T follicular helper cell (primary cell): ENCODE results near the gene TENM4.
"Not testable (repeated sequence)": the region's sequence is repeated elsewhere in the genome, so short reads cannot be mapped to it uniquely, and the experiment has no call there.

Experiments
- DNase-seq: peaks from one replicate; pipeline ENCODE4 v3.0.0-alpha.2; 2020; ENCODE audit warnings: low read depth

Gene TENM4

DNA sequence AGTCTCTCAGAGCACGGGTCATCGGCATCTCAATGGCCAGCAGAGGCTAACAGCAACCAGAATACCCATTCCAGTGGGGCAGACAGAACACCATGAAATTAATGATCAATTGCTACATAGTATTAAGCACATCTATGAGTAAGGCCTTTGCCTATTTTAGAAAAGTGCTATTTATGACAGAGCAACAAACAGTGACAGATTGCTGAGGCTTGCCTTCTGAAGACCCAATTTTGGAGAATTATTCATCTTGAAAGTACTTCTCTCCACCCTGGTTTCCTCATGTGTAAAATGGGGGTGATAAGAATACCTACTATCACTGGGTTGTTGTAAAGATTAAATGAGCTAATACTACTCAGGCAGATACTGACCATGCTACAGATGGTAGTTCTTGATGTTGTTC lies 232.7 kb downstream of the TENM4 start:
- DNase-seq, result no peak

DNA sequence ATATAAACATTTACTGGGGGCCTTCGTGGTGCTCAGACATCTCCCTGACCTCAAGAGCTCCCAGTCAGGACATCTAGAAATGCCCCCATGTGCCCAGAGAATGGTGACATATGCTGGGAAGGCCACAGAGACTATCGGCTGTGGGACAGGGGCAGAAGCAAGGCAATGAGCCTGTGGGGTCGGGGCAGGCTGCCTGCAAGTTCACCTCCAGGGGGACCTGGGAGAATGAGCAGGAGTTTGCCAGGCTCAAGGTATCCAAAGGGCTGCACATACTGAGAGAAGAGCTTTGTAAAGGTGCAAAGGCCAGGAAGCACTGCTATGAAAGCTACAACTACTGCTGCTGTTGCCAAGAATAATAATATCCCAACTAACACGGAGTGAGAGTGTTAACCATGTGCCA lies 233.9 kb downstream of the TENM4 start:
- no peak for DNase-seq

DNA sequence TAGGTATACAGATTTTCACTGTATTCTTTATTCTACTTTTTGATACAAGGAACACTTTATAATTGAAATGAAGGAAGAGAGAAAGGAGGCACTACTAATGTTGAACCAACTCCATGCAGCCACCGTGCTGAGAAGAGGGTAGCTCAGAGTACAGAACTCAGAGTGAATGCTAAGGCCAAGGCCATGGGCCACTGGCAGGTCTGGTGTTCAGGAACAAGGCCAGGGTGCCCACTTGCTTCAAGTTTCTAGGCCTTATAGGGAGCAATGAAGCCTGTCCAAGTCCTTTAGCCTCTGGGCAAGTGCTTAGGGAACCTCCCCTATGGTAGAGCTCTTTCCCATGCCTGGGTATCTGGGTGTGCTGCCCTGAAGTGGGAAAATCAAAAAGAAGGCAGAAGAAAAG lies 235.0 kb downstream of the TENM4 start:
- no peak for DNase-seq

DNA sequence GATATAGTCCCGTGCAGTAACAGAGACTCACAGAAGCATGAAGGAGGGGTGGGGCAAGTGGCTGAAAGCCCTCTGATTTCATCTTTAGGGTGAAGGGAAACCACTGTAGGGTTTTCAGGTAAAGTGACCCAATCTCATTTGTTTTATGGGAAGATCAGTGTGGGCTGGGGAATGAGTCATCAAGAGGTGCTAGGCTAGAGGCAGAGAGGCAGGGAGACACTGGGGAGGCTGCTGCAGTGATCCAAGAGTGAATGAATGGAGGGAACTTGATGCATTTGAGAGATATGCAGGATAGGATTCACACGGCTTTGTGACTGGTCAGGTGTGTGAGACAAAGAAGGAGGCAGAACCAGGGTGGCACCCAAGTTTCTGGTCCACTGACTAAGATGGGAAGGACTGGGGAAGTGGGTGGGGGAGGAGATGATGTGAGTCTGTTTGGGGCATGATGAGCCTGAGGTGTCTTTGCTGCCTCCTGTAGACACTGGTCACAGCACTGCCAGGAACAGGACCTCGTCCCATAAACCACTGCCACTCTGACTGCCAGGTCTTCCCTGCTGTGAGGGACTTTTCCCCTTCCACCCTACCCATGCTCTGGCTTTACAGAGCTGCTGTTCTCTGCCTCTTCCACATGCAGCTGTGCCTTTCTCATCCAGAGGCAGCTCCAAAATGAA lies 239.0 kb downstream of the TENM4 start:
- no peak for DNase-seq

DNA sequence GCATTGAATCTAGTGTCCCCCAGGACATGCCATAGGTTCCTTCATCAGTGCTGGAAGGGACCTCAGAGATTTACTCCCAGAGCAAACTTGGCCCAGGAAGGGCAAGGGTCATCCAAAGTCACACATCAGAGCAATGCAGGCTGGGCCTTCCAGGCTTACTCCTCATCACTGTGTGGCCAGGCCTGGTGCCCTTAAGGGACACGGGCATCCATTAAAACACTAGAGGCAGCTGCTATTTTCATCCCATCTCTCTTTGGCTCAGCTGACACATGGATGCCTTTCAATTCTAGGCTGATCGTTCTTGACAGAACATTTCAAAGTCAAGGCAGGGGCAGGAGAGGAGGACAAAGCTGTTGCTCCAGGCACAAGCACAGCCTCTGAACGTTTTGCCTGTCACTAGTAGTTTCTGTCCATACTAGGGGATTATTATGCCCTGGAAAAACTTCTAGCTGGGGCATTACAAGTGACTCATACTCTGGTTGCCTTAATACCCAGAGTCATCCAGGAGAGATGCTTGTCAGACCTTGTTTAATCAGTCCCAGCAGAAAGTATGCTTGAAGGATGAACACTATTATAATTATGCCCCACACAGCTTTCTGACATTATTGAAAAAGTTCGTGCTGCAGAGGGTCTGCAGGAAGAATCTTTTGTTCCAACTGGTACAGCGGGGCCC lies 240.3 kb downstream of the TENM4 start:
- DNase-seq, result no peak

DNA sequence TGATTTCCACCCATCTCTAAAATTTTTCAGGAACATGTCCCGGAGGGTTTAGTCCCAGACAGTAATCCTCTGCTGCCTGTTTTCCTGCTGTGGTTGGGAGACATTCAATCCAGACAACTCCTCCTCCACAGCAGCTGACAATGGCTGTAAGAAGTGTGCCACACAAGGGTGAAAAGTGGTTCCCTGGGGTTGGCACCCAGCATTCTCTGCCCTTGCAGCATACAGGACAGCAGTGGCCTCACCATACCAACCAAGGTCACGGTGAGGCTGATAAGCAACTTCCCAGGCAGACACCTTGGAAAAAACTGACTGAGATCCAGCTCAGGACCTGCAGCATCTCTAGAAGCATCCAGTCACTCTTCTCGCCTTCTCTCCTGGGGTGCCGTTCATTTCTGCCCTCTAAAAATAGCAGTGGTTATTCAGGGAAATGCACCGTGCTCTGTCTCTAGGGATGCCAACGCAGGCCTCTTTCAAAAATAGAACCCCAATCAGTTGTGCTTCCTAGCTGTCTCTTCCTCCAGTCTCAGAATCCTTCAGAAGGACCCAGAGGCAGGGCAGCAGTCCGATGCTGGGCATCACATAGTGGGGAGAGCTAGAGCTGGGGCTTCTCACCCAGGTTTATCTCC lies 241.0 kb downstream of the TENM4 start:
- DNase-seq, result no peak

DNA sequence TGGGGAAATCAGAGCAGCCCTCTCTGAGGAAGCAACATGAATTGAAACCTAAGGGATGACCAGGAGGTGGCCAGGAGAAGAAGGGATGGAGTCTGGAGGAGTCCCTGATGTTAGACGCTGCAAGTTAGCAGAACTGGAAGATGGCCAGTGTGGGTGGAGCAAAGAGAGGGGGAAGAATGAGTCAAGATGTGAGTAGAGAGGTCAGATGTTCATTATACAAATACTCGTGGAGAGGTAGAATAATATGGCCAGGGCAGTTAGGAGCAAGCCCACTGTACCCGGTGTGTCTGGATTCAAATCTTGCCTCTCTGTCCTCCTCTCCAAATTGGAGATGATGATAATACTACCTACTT lies 242.0 kb downstream of the TENM4 start:
- no peak for DNase-seq

DNA sequence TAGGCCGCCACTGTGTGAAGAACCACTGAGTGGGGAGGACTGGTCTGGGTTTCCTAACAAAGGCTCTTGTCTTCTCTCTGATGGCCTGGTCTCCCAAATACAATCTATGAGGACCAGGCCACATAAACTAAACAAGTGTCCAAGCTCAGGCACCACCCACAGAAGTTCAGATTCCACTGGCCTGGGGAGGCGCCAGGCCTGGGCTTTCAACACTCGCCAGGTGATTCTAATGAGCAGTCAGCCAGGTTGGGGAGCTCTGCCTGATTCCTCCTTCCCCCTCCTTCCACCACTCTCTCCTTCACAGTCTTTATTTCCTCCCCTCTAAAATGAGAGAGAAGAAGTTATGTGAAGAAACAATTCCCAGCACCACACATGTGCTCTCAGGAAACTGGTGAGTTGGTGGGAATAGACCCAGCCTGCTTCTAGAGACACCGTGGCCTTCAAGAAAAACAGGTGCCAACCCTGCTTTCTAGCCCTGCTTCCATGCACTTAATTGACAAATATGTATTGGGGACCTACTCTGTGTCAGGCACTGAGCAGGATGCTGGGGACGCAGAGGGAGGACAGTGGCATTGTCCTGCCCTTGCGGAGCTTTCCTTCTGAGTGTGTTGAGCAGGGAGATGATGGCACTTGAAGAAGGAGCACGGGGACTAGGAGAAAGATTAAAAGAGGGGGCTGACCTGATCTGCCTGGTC lies 242.5 kb downstream of the TENM4 start:
- DNase-seq, result no peak

DNA sequence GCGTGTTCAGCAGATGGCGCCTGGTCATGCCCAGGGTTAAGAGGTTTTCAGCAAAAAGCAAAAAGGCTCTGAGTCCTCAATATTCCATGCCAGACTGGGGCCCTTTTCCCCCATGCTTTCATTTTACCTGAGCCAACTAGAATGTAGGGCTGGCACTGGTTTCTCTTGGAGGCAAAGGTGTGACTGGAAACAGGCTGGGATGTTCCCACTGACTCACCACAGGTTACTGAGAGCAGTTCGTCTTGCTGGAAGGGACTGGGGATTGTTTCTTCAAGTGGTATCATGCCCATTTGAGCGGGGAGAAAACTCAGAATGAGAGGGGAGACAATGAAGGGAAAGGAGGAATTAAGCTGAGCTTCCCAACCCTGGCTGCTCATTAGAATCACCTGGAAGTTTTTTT lies 243.9 kb downstream of the TENM4 start:
- no peak for DNase-seq

DNA sequence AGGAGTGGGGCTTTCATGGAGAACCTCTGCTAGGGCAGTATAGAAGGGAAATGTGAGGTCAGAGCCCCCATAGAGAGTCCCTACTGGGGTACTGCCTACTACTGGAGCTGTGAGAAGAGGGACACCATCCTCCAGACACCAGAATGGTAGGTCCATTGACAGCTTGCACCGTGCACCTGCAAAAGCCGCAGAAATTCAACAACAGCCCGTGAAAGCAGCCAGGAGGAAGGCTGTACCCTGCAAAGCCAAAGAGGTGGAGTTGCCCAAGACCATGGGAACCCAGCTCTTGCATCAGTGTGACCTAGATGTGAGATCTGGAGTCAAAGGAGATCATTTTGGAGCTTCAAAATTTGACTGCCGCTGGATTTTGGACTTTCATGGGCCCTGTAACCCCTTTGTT lies 245.6 kb downstream of the TENM4 start:
- DNase-seq, result no peak

DNA sequence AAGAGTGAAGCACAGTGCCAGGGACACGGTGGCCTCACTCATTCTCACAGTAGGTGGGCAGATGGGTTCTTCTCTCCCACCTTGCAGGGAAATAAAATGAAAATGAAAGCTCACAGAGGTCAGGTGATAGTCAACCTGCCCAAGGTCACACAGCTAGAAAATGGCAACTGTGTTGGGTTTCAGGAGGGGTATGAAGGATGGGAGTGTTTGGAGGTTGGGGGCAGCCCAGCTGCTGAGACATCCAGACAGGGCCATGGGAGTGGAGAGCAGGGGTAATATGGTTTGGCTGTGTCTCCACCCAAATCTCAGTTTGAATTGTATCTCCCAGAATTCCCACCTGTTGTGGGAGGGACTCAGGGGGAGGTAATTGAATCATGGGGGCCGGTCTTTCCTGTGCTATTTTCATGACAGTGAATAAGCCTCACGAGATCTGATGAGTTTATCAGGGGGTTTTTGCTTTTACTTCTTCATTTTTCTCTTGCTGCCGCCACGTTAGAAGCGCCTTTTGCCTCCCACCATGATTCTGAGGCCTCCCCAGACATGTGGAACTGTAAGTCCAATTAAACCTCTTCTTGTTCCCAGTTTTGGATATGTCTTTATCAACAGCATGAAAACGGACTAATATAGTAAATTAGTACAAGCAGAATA lies 247.0 kb downstream of the TENM4 start:
- no peak for DNase-seq

DNA sequence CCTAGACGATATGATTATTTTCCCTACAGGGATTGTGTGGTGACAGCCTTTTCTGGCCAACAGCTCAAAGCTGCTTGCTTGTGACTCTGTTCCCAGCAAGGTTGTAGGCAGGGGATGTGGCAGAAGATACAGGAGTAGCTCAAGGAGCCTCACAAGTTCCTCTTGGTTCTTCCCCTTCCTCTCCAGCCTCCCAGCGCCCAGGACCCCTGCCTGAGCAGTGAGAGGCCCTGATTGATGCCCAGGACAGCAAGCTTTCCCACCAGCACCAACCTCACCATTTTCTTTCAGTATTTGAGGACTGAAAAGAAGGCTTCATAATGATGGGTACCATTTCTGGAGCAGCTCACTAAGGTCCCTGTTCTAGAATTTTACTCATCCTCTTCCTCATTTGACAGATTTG lies 248.0 kb downstream of the TENM4 start:
- no peak for DNase-seq

DNA sequence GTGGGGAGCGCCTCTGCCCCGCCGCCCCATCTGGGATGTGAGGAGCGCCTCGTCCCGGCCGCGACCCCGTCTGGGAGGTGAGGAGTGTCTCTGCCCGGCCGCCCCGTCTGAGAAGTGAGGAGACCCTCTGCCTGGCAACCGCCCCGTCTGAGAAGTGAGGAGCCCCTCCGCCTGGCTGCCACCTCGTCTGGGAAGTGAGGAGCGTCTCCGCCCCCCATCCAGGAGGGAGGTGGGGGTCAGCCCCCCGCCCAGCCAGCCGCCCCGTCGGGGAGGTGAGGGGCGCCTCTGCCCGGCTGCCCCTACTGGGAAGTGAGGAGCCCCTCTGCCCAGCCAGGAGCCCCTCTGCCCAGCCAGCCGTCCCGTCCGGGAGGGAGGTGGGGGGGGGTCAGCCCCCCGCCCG lies 249.1 kb downstream of the TENM4 start:
- not testable (repeated sequence) for DNase-seq

DNA sequence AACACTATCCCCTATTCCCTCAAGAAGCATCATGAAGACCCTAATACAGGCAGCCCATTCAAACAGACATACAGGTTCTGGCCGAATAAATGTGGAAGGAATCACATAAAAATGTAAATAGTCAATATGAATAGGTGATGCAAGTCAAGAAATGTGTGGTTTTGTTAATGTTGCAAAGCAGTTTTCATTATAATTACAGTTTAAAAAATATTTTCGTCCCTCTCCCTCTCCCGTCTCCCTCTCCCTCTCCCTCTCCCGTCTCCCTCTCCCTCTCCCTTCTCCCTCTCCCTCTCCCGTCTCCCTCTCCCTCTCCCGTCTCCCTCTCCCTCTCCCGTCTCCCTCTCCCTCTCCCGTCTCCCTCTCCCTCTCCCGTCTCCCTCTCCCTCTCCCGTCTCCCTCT lies 250.3 kb downstream of the TENM4 start:
- not testable (repeated sequence) for DNase-seq

DNA sequence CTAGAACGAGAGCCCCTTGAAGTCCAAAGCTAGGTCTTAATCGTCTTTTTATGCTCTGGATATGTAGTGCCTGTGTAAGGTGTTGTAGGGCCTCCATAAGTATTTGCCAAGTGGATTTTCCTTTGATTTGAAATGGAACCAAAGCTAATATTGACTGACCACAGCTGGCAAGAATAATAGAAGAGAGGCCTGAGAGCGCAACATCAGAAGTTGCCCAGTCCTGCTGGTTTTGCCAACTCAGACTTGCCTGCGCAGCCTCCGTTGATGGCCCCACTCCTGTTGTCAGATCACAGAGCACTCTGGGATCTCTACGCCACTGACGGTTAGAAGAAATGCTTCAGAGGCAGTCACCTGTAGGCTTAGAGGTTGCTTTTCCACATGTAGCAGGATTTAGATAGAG lies 251.2 kb downstream of the TENM4 start:
- no peak for DNase-seq

DNA sequence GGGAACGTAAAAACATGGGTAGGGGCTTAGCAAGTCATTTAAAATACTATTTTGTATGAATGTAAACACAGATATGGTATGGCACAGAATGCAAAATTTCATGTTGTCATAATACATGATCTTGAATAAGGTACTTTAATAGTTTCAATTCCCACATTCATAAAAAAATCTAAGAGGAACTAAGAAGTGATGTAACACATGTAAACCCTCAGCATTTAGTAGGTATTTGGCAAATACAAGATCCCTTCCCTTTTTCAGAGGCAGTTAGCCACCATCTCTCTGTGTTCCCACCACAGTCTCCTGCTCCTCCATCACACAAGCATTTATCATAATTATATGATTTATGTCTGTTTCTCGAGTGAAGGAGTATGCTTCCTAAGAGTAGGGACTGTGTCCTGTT lies 251.8 kb downstream of the TENM4 start:
- no peak for DNase-seq

DNA sequence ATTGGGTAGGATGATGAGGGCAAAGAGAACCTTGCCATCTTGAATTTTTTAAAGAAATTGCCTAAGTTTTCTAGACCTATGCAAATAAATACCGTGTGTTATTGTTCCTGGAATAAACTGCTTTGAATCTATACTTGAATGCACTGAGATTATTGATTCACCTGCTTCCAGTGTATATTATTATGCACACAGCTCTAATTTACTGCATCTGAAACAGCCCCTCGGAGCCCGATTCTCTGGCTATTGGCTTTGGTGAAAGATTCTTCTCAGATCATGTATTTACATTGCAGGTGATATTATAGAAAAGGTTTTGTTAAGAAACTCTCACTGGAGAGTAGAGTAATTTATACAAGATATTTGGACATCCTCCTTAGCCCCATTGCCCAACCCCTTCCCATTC lies 254.2 kb downstream of the TENM4 start:
- DNase-seq, result no peak

DNA sequence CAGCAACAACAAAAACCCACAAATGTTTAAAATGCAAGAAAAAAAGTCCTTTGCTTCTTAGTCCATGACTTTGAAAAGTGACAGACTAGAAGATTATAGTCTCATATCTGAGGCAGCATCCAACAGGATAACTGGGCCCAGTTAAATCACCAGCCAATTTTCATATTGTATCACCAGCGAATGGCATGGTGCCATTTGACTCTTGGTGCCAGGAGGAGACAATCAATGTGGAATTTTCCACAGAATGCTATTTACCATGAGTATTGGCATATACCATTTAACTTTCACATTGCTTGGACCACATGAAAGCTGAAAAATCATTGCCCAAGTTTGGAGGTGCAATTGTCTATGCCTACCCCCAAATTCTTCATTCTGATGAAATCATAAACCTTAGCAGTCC lies 255.5 kb downstream of the TENM4 start:
- no peak for DNase-seq

DNA sequence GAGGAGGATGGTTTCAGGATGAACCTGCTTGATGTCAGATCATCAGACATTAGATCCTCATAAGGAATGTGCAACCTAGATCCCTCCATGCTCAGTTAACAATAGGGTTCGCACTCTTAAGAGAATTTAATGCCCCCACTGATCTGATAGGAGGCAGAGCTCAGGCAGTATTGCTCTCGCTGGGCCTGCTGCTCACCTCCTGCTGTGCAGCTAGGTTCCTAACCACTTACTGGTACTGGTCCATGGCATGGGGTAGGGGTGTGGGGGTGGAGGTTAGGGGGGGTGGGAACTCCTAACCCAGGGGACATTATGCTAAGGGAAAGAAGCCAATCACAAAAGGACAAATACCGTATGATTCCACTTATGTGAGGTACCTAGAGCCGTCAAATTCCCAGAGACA lies 256.5 kb downstream of the TENM4 start:
- no peak for DNase-seq

DNA sequence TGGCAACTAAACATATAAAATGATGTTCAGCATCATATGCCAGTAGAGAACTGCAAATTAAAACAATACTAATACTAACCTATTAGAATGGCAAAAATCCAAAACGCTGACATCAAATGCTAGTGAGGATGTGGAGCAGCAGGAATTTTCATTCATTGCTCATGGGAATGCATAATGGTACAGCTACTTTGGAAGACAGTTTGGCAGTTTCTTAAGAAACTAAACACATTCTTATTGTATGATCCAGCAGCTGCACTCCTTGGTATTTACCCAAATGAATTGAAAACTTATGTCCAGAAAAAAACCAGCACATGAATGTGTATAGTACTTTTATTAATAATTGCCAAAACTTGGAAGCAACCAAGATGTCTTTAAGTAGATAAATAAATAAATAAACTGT lies 258.0 kb downstream of the TENM4 start:
- no peak for DNase-seq

DNA sequence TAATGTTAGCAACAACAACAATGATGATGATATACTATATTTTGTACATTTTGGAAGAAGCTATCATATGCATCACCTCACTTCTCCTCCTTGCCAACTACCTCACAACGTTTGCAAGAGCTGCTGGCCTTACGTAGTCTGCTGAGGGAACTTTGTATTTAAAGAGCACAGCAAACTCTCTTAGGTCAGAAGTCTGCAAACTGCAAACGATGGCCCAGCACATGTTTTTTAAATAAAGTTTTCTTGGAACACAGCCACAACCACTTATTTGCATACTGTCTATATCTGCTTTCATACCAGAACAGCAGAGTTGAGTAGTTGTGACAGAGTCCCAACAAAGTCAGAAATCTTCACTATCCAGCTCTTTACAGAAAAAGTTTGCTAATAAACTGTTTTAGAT lies 261.7 kb downstream of the TENM4 start:
- no peak for DNase-seq
